IMR-90 (cell line): Measurements from ENCODE around the gene CLIC3. TPM values are rescaled to one million over a fixed set of nuclear protein-coding genes. Genes with fewer than 3 reads are reported as not detected.

Experiments used
- ATAC-seq: fragments of 200-7000 bp; cut with Tn5 transposase; 2 replicates; pipeline ENCODE4 v1.9.1; 2020; ENCODE audit warnings: low read depth, mild to moderate bottlenecking, moderate library complexity
- BruUV-seq: library from RNA; stranded (reverse); fragments of 400-500 nt; replicated peaks from 2 replicates; lab custom pipeline; 2021; lab: Mats Ljungman, UMichigan
- CTCF ChIA-PET: fragments of 300-600 bp; formaldehyde crosslinking; extraction: SDS; loops from one replicate; lab custom pipeline; 2021; ENCODE audit warnings: antibody characterized with exemption; lab: Yijun Ruan, JAX
- POLR2A ChIA-PET: fragments of 300-600 bp; sonication (Branson Sonifier 250); formaldehyde crosslinking; loops from one replicate; lab custom pipeline; 2022; ENCODE audit warnings: antibody characterized with exemption; ENCODE audit not compliant: unreplicated experiment; lab: Charles Lee
- DNase-seq: peaks from one replicate; pipeline ENCODE4 v3.0.0; 2013
- H2AFZ ChIP-seq: replicated peaks from 2 replicates; pipeline ENCODE3; 2013; ENCODE audit warnings: low read length, mild to moderate bottlenecking; ENCODE audit not compliant: poor library complexity
- H2AK5ac ChIP-seq: 2 replicates; pipeline ENCODE4 v1.6.1; 2013; ENCODE audit warnings: low read depth, low read length, inconsistent platforms
- H2AK9ac ChIP-seq: replicated peaks from 2 replicates; pipeline ENCODE3; 2013; ENCODE audit warnings: mild to moderate bottlenecking, low read depth, low read length, moderate library complexity; ENCODE audit not compliant: poor library complexity
- H2BK120ac ChIP-seq: 2 replicates; pipeline ENCODE4 v1.6.1; 2013; ENCODE audit warnings: low read depth, low read length, inconsistent platforms
- H2BK15ac ChIP-seq: 3 replicates; pipeline ENCODE4 v1.6.1; 2013; ENCODE audit warnings: low read depth, low read length, inconsistent platforms
- H2BK20ac ChIP-seq: 2 replicates; pipeline ENCODE4 v1.6.1; 2013; ENCODE audit warnings: low read depth, mild to moderate bottlenecking, inconsistent platforms, low read length, moderate library complexity
- H2BK5ac ChIP-seq: 2 replicates; pipeline ENCODE4 v1.6.1; 2013; ENCODE audit warnings: mild to moderate bottlenecking, low read depth, low read length, inconsistent platforms; ENCODE audit not compliant: poor library complexity, severe bottlenecking
- H3K14ac ChIP-seq: replicated peaks from 2 replicates; pipeline ENCODE4 v1.6.1; 2013; ENCODE audit warnings: low read depth, low read length, inconsistent platforms
- H3K18ac ChIP-seq: 2 replicates; pipeline ENCODE4 v1.6.1; 2013; ENCODE audit warnings: low read depth, low read length, control low read depth
- H3K23ac ChIP-seq: 2 replicates; pipeline ENCODE4 v1.6.1; 2013; ENCODE audit warnings: low read depth, low read length, inconsistent platforms
- H3K27ac ChIP-seq: 2 replicates; pipeline ENCODE4 v1.5.1; 2013; ENCODE audit warnings: mild to moderate bottlenecking, control low read depth, low read length; ENCODE audit not compliant: insufficient read depth
- H3K27me3 ChIP-seq: 2 replicates; pipeline ENCODE4 v1.6.1; 2013; ENCODE audit warnings: low read length; ENCODE audit not compliant: control insufficient read depth, insufficient read depth
- H3K36me3 ChIP-seq: 2 replicates; pipeline ENCODE4 v1.6.1; 2013; ENCODE audit warnings: low read length, mixed read lengths; ENCODE audit not compliant: control insufficient read depth, insufficient read depth
- H3K4ac ChIP-seq: 2 replicates; pipeline ENCODE4 v1.6.1; 2013; ENCODE audit warnings: low read depth, low read length, inconsistent platforms
- H3K4me1 ChIP-seq: 2 replicates; pipeline ENCODE4 v1.6.1; 2013; ENCODE audit warnings: low read length, mixed read lengths; ENCODE audit not compliant: control insufficient read depth, insufficient read depth
- H3K4me2 ChIP-seq: 2 replicates; pipeline ENCODE4 v1.6.1; 2013; ENCODE audit warnings: low read depth, mild to moderate bottlenecking, control low read depth, low read length, moderate library complexity
- H3K4me3 ChIP-seq: 2 replicates; pipeline ENCODE4 v1.5.1; 2013; ENCODE audit warnings: low read depth, mild to moderate bottlenecking, control low read depth, low read length, moderate library complexity; ENCODE audit not compliant: insufficient read depth
- H3K56ac ChIP-seq: 2 replicates; pipeline ENCODE4 v1.6.1; 2013; ENCODE audit warnings: low read length, inconsistent platforms; ENCODE audit not compliant: insufficient read depth; ENCODE audit errors: extremely low read depth
- H3K79me1 ChIP-seq, 2 experiments: 2 replicates each; pipeline ENCODE4 v1.6.1; 2013; ENCODE audit warnings: low read length in 2 of 2, inconsistent platforms in 1 of 2, low read depth in 1 of 2
- H3K9ac ChIP-seq: 2 replicates; pipeline ENCODE4 v1.6.1; 2013; ENCODE audit warnings: low read depth, low read length, control low read depth
- H3K9me1 ChIP-seq: 2 replicates; pipeline ENCODE4 v1.6.1; 2013; ENCODE audit warnings: low read length, inconsistent platforms; ENCODE audit not compliant: insufficient read depth
- H3K9me3 ChIP-seq: 2 replicates; pipeline ENCODE4 v1.6.1; 2013; ENCODE audit warnings: low read length; ENCODE audit not compliant: control insufficient read depth, insufficient read depth
- H4K20me1 ChIP-seq: 2 replicates; pipeline ENCODE4 v1.6.1; 2013; ENCODE audit warnings: low read length, inconsistent platforms; ENCODE audit not compliant: insufficient read depth
- H4K5ac ChIP-seq: 2 replicates; pipeline ENCODE4 v1.6.1; 2013; ENCODE audit warnings: mild to moderate bottlenecking, low read depth, low read length, control low read depth
- H4K8ac ChIP-seq, 2 experiments: 2 replicates each; pipeline ENCODE4 v1.6.1; 2013; ENCODE audit warnings: low read depth in 2 of 2, low read length in 2 of 2, control low read depth in 1 of 2, inconsistent platforms in 1 of 2
- H4K91ac ChIP-seq: 2 replicates; pipeline ENCODE4 v1.6.1; 2013; ENCODE audit warnings: low read depth, low read length, inconsistent platforms; ENCODE audit not compliant: insufficient read depth
- BHLHE40 ChIP-seq: fragments of 150-350 bp; IDR thresholded peaks from 2 replicates; pipeline ENCODE4 v1.6.1; 2016; ENCODE audit warnings: mild to moderate bottlenecking, low read depth, low read length
- whole genome bisulfite sequencing, 2 experiments: methylation state at CpG; one replicate each; pipeline versions ENCODE4 v1.1.5 to v1.1.7; 2013; ENCODE audit warnings: missing lambda C conversion rate in 2 of 2; ENCODE audit not compliant: insufficient read length in 1 of 2; ENCODE audit errors: extremely low coverage in 2 of 2; 5-methylcytosine and 5-hydroxymethylcytosine counted together
- dilution Hi-C: fragments of 300-500 bp; cut with HindIII; formaldehyde crosslinking; loops from one replicate; pipeline ENCODE4 v1.14.3; 2018; ENCODE audit warnings: low sequenced_read_pairs; ENCODE audit not compliant: unreplicated experiment
- in situ Hi-C: fragments of 300-500 bp; cut with MboI; formaldehyde crosslinking; loops from 3 replicates; pipeline ENCODE4 v1.14.3; 2019; ENCODE audit warnings: low sequenced_read_pairs, inconsistent platforms, mixed read lengths
- intact Hi-C: fragments of 100-400 bp; cut with micrococcal nuclease; formaldehyde crosslinking; loops from 2 replicates; pipeline ENCODE4 v1.10.0; 2022
- polyA plus RNA-seq, 3 experiments: library from polyadenylated mRNA; depleted of rRNA; stranded (reverse); fragments of >200 nt; gene quantifications; 2 replicates each; pipeline ENCODE4 v1.2.3, GENCODE V29; 2012; ENCODE audit warnings: low replicate concordance in 1 of 3
- total RNA-seq: library from RNA; depleted of rRNA; stranded (reverse); fragments of >200 nt; gene quantifications from 2 replicates; pipeline ENCODE4 v1.2.3, GENCODE V29; 2012
- TF ChIP-seq, protein P1 (sequence below): fragments of 150-350 bp; IDR thresholded peaks from 2 replicates; pipeline ENCODE4 v1.6.1; 2017; ENCODE audit warnings: mild to moderate bottlenecking, antibody characterized with exemption, low read length, low read depth

CLIC3 gene
- total and polyA plus RNA-seq, 2 of the 4 experiments (the other 2 are of a cell fraction): 0.18 to 1.7 TPM

DNA sequence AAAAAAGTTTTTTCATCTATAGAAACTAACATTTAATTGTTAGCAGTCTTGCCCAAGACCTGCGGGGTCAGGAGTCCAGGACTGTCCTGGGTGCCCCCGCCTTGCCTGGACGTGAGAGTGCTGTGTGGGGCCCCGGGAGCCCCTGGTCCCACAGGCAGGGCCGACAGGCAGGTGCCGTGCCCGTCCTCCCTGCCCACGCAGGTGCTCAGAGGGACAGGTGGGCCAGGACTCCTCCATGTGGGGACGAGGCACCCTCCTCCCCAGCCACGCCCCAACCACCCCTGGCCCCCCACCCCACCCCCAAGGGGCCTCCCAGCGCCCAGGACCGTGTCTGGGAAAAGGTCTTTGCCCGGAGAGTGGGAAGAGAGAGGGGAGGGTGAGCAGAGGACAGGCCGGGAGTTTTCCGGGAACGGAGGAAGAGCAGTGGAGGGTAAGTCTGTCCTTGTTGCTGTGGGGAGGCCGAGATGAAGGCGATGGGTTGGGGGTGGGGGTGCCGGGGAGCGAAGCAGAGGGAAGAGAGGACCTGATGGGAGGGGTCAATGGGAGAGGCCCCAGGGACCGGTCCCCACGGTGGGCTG lies 47.0 kb downstream of the CLIC3 start:
- H2BK20ac ChIP-seq: no peak overlapping the region
- POLR2A ChIA-PET: no interaction called here
- no peak overlapping the region for H3K18ac ChIP-seq
- peak overlapping the region; percentile 58 for H2AK9ac ChIP-seq
- TF ChIP-seq BHLHE40: no peak
- TF ChIP-seq, protein P1, sequence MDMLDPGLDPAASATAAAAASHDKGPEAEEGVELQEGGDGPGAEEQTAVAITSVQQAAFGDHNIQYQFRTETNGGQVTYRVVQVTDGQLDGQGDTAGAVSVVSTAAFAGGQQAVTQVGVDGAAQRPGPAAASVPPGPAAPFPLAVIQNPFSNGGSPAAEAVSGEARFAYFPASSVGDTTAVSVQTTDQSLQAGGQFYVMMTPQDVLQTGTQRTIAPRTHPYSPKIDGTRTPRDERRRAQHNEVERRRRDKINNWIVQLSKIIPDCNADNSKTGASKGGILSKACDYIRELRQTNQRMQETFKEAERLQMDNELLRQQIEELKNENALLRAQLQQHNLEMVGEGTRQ: no peak
- H3K79me1 ChIP-seq: peaks cover 0 to 5% of the 10 kb centered on the region in 2 experiments; a peak in 1 of 4 replicates
- H3K56ac ChIP-seq: no peak overlapping the region
- H3K27ac ChIP-seq: no peak overlapping the region; the same call in 1 of the 2 replicates
- H2AFZ ChIP-seq: peak overlapping the region; percentile 98
- no peak overlapping the region for H2BK5ac ChIP-seq
- 7% methylated on average over 4 of the region's 22 CpGs; no CpG with 5 or more reads in 1 of the 2 experiments for WGBS, 2 experiments
- BruUV-seq: no TSS peak
- DNase-seq (no peak), ATAC-seq (peak; percentile 2; the same call in 1 of the 2 replicates)
- dilution Hi-C loops (no loop called here), intact Hi-C loops (no loop called here), in situ Hi-C loops (no loop called here)
- no peak overlapping the region for H4K5ac ChIP-seq
- no peaks in the 10 kb centered on the region for H3K9me3 ChIP-seq
- no peaks in the 10 kb centered on the region for H4K20me1 ChIP-seq
- H3K9ac ChIP-seq: no peak overlapping the region; the same call in 1 of the 2 replicates
- CTCF ChIA-PET: interaction anchor here (2.0 kb wide), 1 partner anchor 80 kb away, joined by 9 read pairs; no protein-coding TSS in a partner anchor
- H4K8ac ChIP-seq: peak overlapping the region; percentile 45 to 69; a peak in 1 of 4 replicates
- H2BK15ac ChIP-seq: no peak overlapping the region
- H3K4me2 ChIP-seq: peak overlapping the region; percentile 79
- no peaks in the 10 kb centered on the region; the same call in 1 of the 2 replicates for H3K4me1 ChIP-seq
- no peak overlapping the region; the same call in 1 of the 2 replicates for H3K4ac ChIP-seq
- H2BK120ac ChIP-seq: no peak overlapping the region
- no peak overlapping the region for H3K14ac ChIP-seq
- H3K9me1 ChIP-seq: peaks cover 4% of the 10 kb centered on the region
- H3K23ac ChIP-seq: no peak overlapping the region
- H3K27me3 ChIP-seq: peaks cover 5% of the 10 kb centered on the region; the same call in 1 of the 2 replicates
- no peaks in the 10 kb centered on the region for H3K36me3 ChIP-seq
- H4K91ac ChIP-seq: no peak overlapping the region; the same call in 1 of the 2 replicates
- H2AK5ac ChIP-seq: peak overlapping the region; percentile 50; the same call in 1 of the 2 replicates
- peak overlapping the region; percentile 40 for H3K4me3 ChIP-seq
